Fibroblast of lung (primary cell): Measurements from ENCODE around the gene DPYD.

Experiments used
- CTCF ChIP-seq, 2 donors: IDR thresholded peaks in 1 of 2; conservative IDR thresholded peaks in 1 of 2; 1 replicate in 1 of 2; 2 replicates in 1 of 2; pipeline ENCODE4 v1.5.1; 2011 to 2012; ENCODE audit warnings: low read length in 2 of 2, control low read depth in 1 of 2, inconsistent platforms in 1 of 2, low read depth in 1 of 2, mild to moderate bottlenecking in 1 of 2
- EZH2 ChIP-seq: IDR thresholded peaks from 2 replicates; pipeline ENCODE4 v1.5.1; 2012; ENCODE audit warnings: low read length, control low read depth, mild to moderate bottlenecking; ENCODE audit errors: missing control alignments

GRCh38 chr1:97646071-97646470 lies 274.8 kb downstream of the DPYD start:
- no peak for TF ChIP-seq CTCF (conservative IDR thresholded peaks at IDR 0.05 in 1 of 2, IDR thresholded peaks at IDR 0.05 in 1 of 2; ENCODE audit: low read depth in 1 of 2, low read length in 2 of 2)
- no peak for TF ChIP-seq EZH2
